Fibroblast of skin of back (primary cell): Measurements from ENCODE around the gene BORCS6.
"Not testable (repeated sequence)": the region's sequence is repeated elsewhere in the genome, so short reads cannot be mapped to it uniquely, and the experiment has no call there.

Experiments
- DNase-seq: peaks from one replicate; pipeline ENCODE4 v3.0.0-alpha.2; 2013

Gene BORCS6

DNA sequence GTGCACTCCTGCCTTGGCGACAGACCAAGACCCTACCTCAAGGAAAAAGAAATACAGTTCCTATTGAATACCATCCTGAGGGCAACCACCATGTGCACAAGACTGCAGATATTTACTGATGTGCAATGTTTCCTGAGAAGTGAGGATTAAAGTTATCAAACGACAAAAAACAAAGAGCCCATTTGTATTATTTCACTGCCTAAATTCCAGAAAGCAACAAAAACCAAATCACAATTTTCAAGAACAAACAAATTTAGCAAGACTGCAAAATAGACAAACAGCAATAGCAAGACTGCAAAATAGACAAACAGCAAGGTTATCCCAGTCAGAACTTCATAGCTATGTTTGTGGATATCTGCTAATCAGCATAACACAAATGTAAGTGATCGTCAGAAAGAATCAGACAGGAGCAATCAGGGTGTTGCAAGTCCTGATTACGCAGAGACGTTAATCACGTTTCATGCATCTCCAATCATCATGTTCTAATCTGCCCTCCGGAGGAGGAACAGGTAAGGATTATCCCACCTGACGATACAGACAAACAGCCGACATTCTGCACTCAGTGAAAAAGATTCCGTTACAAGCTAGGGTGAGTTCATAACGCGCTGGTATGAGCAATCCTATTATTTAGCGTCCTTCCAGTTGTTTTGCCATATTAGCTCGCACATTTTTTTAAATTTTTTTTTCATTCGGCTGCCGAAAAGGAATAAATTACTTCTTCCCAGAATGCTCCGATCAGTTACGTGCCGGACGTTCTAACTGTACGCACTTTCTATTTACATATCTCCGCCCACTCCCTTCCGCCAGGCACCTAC is 16.7 kb downstream of the BORCS6 start:
- peak; percentile 98 for DNase-seq

DNA sequence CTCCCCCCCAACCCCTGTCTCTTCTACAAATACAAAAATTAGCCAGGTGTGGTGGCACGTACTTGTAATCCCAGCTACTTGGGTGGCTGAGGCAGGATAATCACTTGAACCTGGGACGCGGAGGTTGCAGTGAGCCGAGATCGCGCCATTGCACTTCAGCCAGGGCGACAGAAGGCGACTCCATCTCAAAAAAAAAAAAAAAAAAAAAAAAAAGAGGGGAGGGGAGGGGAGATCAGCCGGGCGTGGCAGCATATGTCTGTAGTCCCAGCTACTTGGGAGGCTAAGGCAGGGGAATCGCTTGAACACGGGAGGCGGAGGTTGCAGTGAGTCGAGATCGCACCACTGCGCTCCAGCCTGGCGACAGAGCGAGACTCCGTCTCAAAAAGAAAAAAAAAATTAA is 19.8 kb downstream of the BORCS6 start:
- not testable (repeated sequence) for DNase-seq

DNA sequence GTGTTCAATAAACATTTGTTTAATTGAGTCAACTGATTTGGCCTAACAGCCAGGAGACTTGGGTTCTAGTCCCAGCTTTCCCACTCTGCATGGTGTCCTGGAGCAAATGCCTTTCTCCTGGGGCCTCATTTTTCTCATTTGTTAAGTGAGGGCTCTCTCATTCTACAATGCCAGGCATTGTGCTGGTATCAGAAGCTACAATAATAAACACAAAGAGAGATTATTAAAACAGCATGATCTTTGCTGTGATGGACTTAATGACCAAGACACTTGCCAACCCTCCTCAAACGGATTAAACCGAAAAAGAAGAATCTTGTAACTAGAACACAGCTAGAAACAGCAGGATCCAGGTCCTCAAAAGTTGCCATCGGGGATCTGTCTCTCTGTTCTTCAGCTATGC is 22.5 kb downstream of the BORCS6 start:
- DNase-seq, result no peak

DNA sequence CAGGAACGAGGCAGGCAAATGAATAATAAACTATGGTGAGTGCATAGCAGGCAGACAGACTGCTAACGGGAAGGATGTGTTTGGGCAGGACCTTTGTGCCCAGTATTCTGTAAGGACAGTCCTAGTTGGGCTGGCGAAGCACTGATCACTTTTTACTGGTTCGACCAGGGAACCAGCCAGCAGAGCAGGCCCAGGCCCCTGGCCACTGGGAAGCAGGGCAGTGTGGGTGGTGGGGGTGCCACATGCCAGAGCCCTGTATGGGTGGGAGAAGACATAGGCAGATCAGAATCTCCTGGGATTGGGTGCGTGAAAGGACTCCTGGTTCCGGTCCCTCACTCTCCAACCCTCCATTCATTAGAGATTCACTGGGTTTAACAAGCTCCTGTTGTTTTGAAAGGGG is 23.2 kb downstream of the BORCS6 start:
- DNase-seq, result no peak

DNA sequence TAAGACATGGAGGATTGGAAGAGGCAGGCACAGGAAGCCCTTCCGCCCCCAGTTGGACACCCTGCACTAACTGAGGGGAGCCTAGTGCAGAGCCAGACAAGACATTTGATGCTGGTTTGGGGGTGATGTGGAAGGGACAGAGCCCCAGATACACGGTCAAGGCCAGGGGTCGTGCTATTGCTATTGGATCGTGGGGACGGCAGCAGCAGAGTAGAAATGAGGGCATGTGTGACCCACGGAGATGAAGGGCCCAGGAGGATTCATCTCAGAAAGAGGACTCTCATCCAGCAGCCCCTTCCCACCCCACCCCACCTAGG is 25.2 kb downstream of the BORCS6 start:
- no peak for DNase-seq

GRCh38 chr17:8163978-8164814 is 25.8 kb downstream of the BORCS6 start:
- peak; percentile 72 for DNase-seq

- no peak for DNase-seq
Observed at GRCh38 chr17:8162997-8163977, 26.7 kb downstream of the BORCS6 start.

- DNase-seq, result peak; percentile 69
Observed at GRCh38 chr17:8162233-8162996, 27.6 kb downstream of the BORCS6 start, which contains the start of gene VAMP2. Gene VAMP2, minus strand, starts transcription at chr17:8162948. Its CDS starts 69 bp downstream, at chr17:8162879.

- DNase-seq, result no peak
Observed at GRCh38 chr17:8161289-8162232, 28.4 kb downstream of the BORCS6 start.

- no peak for DNase-seq
Observed at GRCh38 chr17:8160741-8161221, 29.2 kb downstream of the BORCS6 start.

GRCh38 chr17:8160224-8160577 is 29.8 kb downstream of the BORCS6 start:
- no peak for DNase-seq

- DNase-seq, result no peak
Observed at GRCh38 chr17:8159459-8160223, 30.3 kb downstream of the BORCS6 start.

GRCh38 chr17:8159032-8159400 is 31.0 kb downstream of the BORCS6 start:
- no peak for DNase-seq

DNA sequence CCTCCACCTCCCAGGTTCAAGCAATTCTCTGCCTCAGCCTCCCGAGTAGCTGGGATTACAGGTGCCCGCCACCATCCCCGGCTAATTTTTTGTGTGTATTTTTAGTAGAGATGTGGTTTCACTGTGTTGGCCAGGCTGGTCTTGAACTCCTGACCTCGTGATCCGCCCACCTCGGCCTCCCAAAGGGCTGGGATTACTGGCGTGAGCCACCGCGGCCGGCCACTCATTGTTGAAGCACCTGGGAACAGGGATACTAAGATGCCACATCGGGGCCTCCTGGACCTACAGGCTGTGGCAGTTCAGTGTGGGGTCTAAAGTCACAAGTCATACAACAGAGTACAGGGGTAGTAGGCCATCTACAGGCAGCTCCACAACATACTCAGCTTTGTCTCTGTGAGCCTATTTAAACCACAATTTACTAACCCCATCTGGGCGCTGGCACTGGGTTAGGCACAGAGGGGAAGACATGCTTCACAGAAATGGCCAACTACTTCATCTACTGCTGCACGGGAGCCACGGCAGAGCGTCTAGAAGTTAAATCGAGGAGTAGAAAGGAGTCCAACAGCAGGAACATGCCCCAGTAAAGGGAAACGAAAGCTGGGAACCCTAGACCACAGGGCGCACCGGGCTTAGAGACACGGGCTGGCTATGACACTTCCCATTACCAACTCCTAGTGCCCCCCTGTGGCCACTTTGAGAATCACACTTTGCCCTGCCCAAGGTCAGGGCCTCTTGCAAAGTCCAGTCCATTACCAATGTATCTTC is 31.5 kb downstream of the BORCS6 start:
- peak; percentile 82 for DNase-seq

DNA sequence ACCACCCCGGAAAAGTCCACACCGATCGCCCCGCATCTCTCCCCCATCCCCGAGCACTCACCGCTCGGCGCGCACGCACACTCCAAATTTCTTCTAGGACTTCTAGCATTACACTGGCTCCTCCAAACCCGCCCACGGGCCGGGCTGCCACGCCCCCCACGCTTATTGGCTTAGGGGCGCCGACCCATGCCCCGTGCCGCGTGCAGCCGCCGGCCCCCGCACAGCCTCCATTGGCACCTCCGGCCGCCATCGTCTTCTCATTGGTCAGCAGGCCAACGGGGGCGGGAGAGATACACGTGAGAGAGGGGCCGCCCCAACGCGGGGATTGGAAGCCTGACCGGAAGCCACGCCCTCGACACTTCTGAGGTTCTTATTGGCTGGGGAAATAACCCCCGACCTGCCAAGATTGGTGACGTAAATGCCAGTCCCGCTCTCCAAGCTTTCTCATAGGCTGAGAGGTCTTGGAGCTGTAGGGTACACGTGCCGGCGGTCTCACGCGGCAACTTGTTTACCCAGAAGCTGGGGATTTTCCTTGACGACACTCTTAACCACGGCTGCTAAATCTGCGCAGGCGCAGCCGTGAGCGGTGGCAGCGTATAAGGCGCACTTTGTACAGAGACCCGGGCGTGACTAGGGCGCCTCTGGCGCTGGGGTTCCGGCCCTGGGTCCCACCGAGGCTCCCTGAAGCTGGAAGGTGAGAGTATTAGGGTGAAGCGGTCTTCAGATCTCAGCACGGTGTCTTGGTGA is 33.6 kb downstream of the BORCS6 start:
- DNase-seq, result peak; percentile 100

DNA sequence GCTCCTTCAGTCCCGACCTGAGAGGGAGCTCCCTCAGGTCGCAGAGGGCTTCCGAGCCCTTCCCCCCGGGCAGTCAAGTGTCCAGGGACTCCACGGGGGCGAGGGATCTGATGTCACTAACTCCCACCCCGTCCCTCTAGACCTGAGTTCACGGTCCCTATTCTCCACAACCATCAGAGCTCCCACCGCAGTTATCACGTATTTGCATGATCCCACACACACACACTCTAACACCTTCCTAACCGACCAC is 34.1 kb downstream of the BORCS6 start:
- DNase-seq, result no peak

DNA sequence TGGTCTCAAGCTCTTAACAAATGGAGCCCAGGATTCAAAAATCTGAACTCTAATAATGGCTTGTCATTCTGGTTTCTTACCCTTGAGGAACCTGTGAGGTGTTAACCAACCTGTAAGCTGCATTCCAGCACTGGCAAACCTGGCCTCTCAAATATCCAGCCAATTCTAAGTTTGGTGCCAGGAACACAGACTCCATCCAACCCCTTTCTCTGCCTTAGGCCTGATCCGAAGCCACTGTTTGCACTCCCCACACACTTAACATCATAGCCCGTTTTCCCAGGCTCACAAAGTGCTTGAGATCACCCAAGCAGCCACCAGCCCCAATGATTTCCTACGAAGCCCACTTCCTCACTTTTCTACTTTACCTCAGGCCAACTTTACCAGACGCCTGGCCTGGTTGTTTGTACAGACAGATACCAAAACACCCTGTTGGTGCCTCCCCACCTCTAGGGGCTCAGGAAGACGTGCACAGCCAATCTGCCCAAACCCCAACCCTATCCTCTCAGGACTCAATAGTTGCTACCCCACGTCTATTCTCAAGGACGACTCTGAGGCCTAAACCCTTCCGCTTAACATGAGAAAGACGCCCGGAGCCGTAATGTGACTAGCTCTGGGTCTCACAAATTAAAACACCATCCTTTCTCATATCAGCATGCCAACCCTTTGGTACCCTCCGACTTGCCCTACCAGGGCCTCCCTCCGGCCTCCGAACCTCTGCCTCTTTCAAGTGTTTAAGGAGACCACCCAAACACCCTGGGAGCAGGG is 34.6 kb downstream of the BORCS6 start:
- DNase-seq, result no peak
